Activated CD4-positive, CD25-positive, alpha-beta regulatory T cell treated with anti-CD3 and anti-CD28 coated beads, Interleukin-2, amount 50 U/mL, for 16 hours (primary cell): Measurements from ENCODE around the gene CBFB.
"Not testable (repeated sequence)": the region's sequence is repeated elsewhere in the genome, so short reads cannot be mapped to it uniquely, and the experiment has no call there.

Experiments
- DNase-seq: peaks from one replicate; pipeline ENCODE4 v3.0.0-alpha.2; 2020; ENCODE audit warnings: low read depth, low spot score

The CBFB gene

GRCh38 chr16:67041520-67041919 lies 12.6 kb downstream of the CBFB start:
- DNase-seq: not testable (repeated sequence)

GRCh38 chr16:67043420-67043819 lies 14.5 kb downstream of the CBFB start:
- DNase-seq: no peak

- no peak for DNase-seq
Measured at GRCh38 chr16:67050796-67051195, 21.8 kb downstream of the CBFB start.

GRCh38 chr16:67052399-67052798 lies 23.4 kb downstream of the CBFB start:
- DNase-seq: no peak

GRCh38 chr16:67053767-67054334 lies 24.9 kb downstream of the CBFB start:
- DNase-seq: no peak

- no peak for DNase-seq
Measured at GRCh38 chr16:67054901-67055300, 26.0 kb downstream of the CBFB start.

GRCh38 chr16:67055712-67056487 lies 27.0 kb downstream of the CBFB start:
- DNase-seq: no peak

- no peak for DNase-seq
Measured at GRCh38 chr16:67063008-67063407, 34.1 kb downstream of the CBFB start.

GRCh38 chr16:67068212-67068753 lies 39.3 kb downstream of the CBFB start:
- DNase-seq: no peak

GRCh38 chr16:67071476-67072048 lies 42.6 kb downstream of the CBFB start:
- no peak for DNase-seq

- DNase-seq: no peak
Measured at GRCh38 chr16:67075331-67075730, 46.4 kb downstream of the CBFB start.

GRCh38 chr16:67077871-67078270 lies 48.9 kb downstream of the CBFB start:
- DNase-seq: no peak

GRCh38 chr16:67082100-67082499 lies 53.2 kb downstream of the CBFB start:
- DNase-seq: no peak

GRCh38 chr16:67082891-67083290 lies 53.9 kb downstream of the CBFB start:
- no peak for DNase-seq

- no peak for DNase-seq
Measured at GRCh38 chr16:67084345-67085028, 55.5 kb downstream of the CBFB start.

GRCh38 chr16:67086822-67087221 lies 57.9 kb downstream of the CBFB start:
- DNase-seq: no peak

GRCh38 chr16:67087291-67087690 lies 58.3 kb downstream of the CBFB start:
- DNase-seq: no peak

GRCh38 chr16:67087803-67088202 lies 58.9 kb downstream of the CBFB start:
- DNase-seq: no peak

- no peak for DNase-seq
Measured at GRCh38 chr16:67088551-67088950, 59.6 kb downstream of the CBFB start.

GRCh38 chr16:67089101-67089500 lies 60.2 kb downstream of the CBFB start:
- DNase-seq: no peak

- no peak for DNase-seq
Measured at GRCh38 chr16:67091906-67092566, 63.1 kb downstream of the CBFB start.
